ENCODE measurements around the gene CAMSAP3.

Gene CAMSAP3

DNA sequence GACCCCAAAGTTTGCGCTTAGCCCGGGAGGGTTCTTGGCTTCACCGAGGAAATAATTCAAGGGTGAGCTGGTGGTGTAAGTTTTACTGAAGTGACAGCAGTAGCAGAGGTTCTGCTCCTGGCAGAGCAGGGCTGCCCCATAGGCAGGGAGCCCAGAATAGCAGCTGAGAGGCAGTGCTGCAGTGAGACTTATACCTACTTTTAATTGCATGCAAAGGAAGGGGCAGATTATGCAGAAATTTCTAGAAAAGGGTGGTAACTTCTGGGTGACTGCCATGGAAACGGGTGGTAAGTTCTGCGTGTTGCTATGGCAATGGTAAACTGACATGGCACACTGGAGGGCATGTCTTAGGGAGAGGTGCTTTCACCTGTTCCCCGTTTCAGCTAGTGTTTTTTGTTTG lies 17.5 kb upstream of the CAMSAP3 start:
- FAIRE-seq, result no peak
- no peak for TF ChIP-seq CTCF (IDR thresholded peaks at IDR 0.05; ENCODE audit: insufficient read depth, missing control alignments)
- no peak for DNase-seq (ENCODE audit: insufficient read length, low spot score)

DNA sequence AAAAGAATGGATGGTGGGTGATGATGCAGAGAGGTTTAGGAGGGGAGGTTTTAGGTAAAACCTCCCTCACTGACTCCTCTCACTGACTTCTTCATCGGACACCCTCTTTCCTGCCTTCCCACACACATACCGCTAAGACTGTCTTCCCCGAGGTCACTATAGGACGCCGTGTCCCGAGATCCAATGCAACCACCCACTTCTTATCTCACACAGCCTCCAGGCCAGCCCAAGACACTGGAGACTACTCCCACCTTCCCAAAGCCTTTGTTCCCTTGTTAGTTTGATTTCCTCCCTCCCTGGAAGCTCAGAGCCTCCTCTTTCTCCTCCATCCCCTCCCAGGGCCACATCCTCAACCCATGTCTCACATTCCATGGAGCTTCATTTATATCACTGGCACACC lies 16.5 kb upstream of the CAMSAP3 start:
- no peak for FAIRE-seq
- no peak for TF ChIP-seq CTCF (IDR thresholded peaks at IDR 0.05; ENCODE audit: insufficient read depth, missing control alignments)
- no peak for DNase-seq (ENCODE audit: insufficient read length, low spot score)

DNA sequence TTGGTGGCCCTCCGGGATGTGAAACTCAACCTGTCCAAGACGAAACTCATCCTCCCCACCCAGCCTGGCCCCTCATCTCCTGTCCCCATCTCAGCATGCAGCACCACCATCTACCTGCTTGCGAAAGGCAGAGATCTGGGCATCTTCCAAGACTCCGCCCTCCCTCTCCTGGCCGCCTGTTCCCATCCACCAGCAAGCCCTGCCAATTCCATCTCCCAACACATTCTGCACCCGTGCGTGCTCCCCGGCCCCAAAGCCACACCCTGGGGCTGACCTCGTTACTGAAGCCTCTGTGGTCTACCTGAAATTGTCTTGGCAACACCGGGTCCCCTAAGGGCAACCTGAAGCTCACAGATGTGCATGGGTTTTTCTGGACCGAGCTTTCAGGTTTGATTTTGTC lies 13.2 kb upstream of the CAMSAP3 start:
- FAIRE-seq, result no peak
- DNase-seq (ENCODE audit: insufficient read length, low spot score), result no peak
- TF ChIP-seq CTCF (IDR thresholded peaks at IDR 0.05; ENCODE audit: insufficient read depth, missing control alignments), result no peak

DNA sequence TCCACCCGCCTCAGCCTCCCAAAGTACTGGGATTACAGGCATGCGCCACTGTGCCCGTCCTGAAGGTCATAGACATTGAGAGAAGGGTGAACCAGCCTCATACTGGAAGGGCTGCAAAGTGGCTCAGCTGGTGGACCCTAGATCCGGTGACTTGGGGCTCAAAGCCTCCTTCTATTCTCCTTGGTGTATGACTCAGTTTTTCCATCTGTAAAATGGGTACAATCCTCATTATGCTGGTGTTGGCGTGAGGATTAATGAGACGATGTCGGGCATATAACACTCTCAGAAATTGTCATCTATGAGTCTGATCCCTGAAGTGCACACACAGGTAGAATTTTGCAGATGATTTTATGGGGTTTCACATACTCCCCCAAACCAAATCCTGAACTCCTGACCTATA lies 5.8 kb upstream of the CAMSAP3 start:
- no peak for FAIRE-seq
- TF ChIP-seq CTCF (IDR thresholded peaks at IDR 0.05; ENCODE audit: insufficient read depth, missing control alignments), result no peak

GRCh38 chr19:7590256-7590655 lies 5.4 kb upstream of the CAMSAP3 start:
- no peak for FAIRE-seq
- DNase-seq (ENCODE audit: insufficient read length, low spot score), result no peak
- no peak for TF ChIP-seq CTCF (IDR thresholded peaks at IDR 0.05; ENCODE audit: insufficient read depth, missing control alignments)

More for the DNA sequence above, 5.8 kb upstream of the CAMSAP3 start:
- no peak for DNase-seq (ENCODE audit: insufficient read length, low spot score)

DNA sequence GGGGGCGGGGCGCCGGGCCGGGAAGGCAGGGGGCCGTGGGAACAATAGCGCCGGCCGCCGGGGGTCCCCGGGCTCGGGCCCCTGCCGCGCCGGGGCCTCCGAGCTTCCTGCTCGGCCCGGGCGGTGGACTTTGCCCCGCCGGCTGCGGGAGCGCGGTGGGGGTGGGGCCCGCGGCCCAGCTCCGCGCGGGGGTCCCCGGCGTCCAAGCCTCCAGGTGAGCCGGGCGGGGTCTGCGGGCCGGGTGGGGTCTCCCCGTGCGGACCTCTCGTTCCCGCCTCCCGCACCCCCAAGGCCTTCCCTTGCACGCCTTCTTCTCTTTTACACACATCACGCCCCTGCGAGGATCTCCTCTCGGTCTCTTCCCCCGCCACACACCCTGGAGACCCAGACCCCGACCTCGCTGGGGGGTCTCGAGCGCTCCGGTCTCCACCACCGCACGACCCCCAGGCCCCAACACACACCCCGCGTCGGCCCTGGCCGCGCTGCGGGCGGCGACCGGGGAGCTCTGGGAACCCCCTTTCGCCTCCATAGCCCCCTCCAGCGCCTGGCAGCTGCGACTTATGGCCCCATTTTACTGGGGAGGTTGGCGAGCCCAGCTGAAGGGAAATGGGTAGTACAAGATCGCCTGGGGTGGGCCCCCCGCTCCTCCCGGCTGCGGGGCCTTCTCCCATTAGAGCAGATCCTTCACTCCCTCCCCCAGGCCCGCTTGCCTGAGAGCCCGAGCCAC lies 711 bp downstream of the CAMSAP3 start:
- TF ChIP-seq CTCF (IDR thresholded peaks at IDR 0.05; ENCODE audit: insufficient read depth, missing control alignments), result no peak
- DNase-seq (ENCODE audit: insufficient read length, low spot score), result no peak
- no peak for FAIRE-seq

- TF ChIP-seq CTCF (IDR thresholded peaks at IDR 0.05; ENCODE audit: insufficient read depth, missing control alignments), result no peak
- DNase-seq (ENCODE audit: insufficient read length, low spot score), result no peak
- FAIRE-seq, result no peak
Measured at GRCh38 chr19:7597689-7598088, 2.0 kb downstream of the CAMSAP3 start.

Measured in D721Med (cell line).